Ishikawa (cell line): Measurements from ENCODE around the gene WWOX.

Experiments
- CEBPB ChIP-seq: IDR thresholded peaks from 2 replicates; pipeline ENCODE4 v1.6.1; 2012
- CREB1 ChIP-seq: IDR thresholded peaks from 2 replicates; pipeline ENCODE4 v1.6.1; 2012; ENCODE audit warnings: low read depth
- EGR1 ChIP-seq: IDR thresholded peaks from 2 replicates; pipeline ENCODE4 v1.6.1; 2012
- EP300 ChIP-seq: IDR thresholded peaks from 2 replicates; pipeline ENCODE4 v1.6.1; 2012; ENCODE audit warnings: borderline replicate concordance
- FOXM1 ChIP-seq: IDR thresholded peaks from 2 replicates; pipeline ENCODE4 v1.6.1; 2012; ENCODE audit warnings: low read depth, borderline replicate concordance
- MAX ChIP-seq: IDR thresholded peaks from 2 replicates; pipeline ENCODE4 v1.6.1; 2012
- NFIC ChIP-seq: IDR thresholded peaks from 2 replicates; pipeline ENCODE4 v1.6.1; 2012
- RAD21 ChIP-seq: IDR thresholded peaks from 2 replicates; pipeline ENCODE4 v1.6.1; 2012; ENCODE audit warnings: low read depth
- REST ChIP-seq: IDR thresholded peaks from 2 replicates; pipeline ENCODE4 v1.6.1; 2012; ENCODE audit warnings: low read depth, mild to moderate bottlenecking
- TAF1 ChIP-seq: IDR thresholded peaks from 2 replicates; pipeline ENCODE4 v1.6.1; 2012; ENCODE audit warnings: low read depth, mild to moderate bottlenecking
- TCF12 ChIP-seq: IDR thresholded peaks from 2 replicates; pipeline ENCODE4 v1.6.1; 2012; ENCODE audit warnings: low read depth
- TEAD4 ChIP-seq: IDR thresholded peaks from 2 replicates; pipeline ENCODE4 v1.6.1; 2012
- USF1 ChIP-seq: IDR thresholded peaks from 2 replicates; pipeline ENCODE4 v1.6.1; 2012
- YY1 ChIP-seq: IDR thresholded peaks from 2 replicates; pipeline ENCODE4 v1.6.1; 2012; ENCODE audit warnings: low read depth
- ZBTB7A ChIP-seq: IDR thresholded peaks from 2 replicates; pipeline ENCODE4 v1.6.1; 2012; ENCODE audit warnings: low read depth

The WWOX gene

GRCh38 chr16:78098595-78099270 lies 721 bp upstream of the WWOX start:
- TF ChIP-seq RAD21 (no peak), EP300 (no peak), YY1 (no peak), EGR1 (no peak), FOXM1 (no peak), REST (no peak), TEAD4 (no peak), NFIC (no peak), CEBPB (no peak), MAX (no peak), TCF12 (no peak), TAF1 (no peak), USF1 (no peak), ZBTB7A (no peak), CREB1 (no peak)

GRCh38 chr16:78100112-78100467 lies 636 bp downstream of the WWOX start:
- TF ChIP-seq TCF12 = no peak
- peak; percentile 24; the same call in 1 of the 2 replicates for TF ChIP-seq RAD21

GRCh38 chr16:78102122-78102660 lies 2.7 kb downstream of the WWOX start:
- TF ChIP-seq TAF1 = no peak
- TF ChIP-seq FOXM1 = no peak
- TF ChIP-seq MAX = no peak

- TF ChIP-seq FOXM1 (no peak), YY1 (no peak), USF1 (no peak), RAD21 (no peak), NFIC (no peak)
These were observed 3.4 kb downstream of the WWOX start for GRCh38 chr16:78102865-78103264.

- TF ChIP-seq RAD21 (no peak), REST (no peak), EGR1 (no peak), USF1 (no peak), CREB1 (no peak), TCF12 (no peak), EP300 (no peak), YY1 (no peak), TAF1 (no peak), CEBPB (no peak)
These were observed 6.1 kb downstream of the WWOX start for GRCh38 chr16:78105517-78105916.

- TF ChIP-seq CEBPB = no peak
- TF ChIP-seq ZBTB7A = no peak
- TF ChIP-seq NFIC = no peak
- TF ChIP-seq TAF1 = no peak
- no peak for TF ChIP-seq USF1
- no peak for TF ChIP-seq YY1
These were observed 7.2 kb downstream of the WWOX start for GRCh38 chr16:78106686-78107085.
